Tibial nerve (tissue), 3 donors: ENCODE data around the gene FXYD1.

ENCODE experiments used
- CTCF ChIP-seq, 5 experiments: fragments of 200-600 bp in 3 of 5; fragments of 450-650 bp in 2 of 5; sonication (generic) in 3 of 5; IDR thresholded peaks; one replicate each; pipeline ENCODE4 v1.5.1; 2016 to 2019; ENCODE audit warnings: antibody characterized with exemption in 5 of 5, mild to moderate bottlenecking in 3 of 5, moderate library complexity in 2 of 5
- POLR2A ChIP-seq, 2 donors: fragments of 450-650 bp; IDR thresholded peaks; one replicate each; pipeline ENCODE4 v1.6.1; 2017; ENCODE audit warnings: antibody characterized with exemption in 2 of 2, mild to moderate bottlenecking in 2 of 2, moderate library complexity in 2 of 2

GRCh38 chr19:35136977-35137702 is 1.5 kb upstream of the FXYD1 start:
- TF ChIP-seq CTCF (IDR thresholded peaks at IDR 0.05): no peak
- TF ChIP-seq POLR2A (IDR thresholded peaks at IDR 0.05): no peak
